ENCODE results near the gene COL5A2.

Gene COL5A2
- 0.34 to 6.4 (median 0.84) reads per million in 17 experiments for total RNA-seq

DNA sequence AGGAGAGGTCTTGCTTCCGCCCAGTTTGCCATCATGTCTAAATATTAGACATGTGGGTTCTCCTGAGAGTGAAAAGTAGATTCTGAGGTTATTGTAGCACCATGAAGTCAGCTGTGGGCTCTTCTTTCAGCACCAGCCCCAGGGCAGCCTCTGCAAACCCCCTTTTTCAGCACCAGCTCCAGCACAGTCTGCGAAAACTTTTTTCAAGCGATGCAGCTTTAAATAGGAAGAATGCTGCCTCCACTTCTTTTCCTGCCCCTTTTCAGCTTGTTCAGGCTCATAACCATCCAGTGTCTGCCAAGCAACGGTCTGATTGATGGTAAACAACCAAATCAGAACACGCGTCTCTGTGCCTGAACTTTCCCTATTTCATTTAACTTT lies at the start of gene COL5A2:
TSS of gene COL5A2 (minus strand) at position 192 of the 381 bp plus-strand sequence. CDS start at position 35, 157 bp downstream.
- DNase-seq: no peak

DNA sequence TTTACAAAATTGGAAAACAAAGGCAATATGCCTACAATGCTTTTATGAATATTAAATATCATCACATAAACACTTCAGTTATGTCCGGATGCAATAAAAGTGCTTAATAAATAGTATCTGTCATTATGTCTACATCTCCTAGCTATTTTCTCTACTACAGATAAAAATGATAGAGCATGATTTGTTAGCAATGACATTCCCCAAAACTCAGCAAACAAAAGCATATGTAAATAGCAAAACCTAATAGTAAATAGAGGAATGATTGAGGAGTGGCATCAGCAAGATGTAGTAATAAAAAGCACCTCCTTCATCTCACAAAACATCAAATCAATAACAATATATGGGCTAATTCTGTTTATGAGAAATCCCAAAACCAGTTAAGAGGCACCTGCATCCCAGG lies 46.5 kb upstream of the COL5A2 start:
- no peak for DNase-seq

DNA sequence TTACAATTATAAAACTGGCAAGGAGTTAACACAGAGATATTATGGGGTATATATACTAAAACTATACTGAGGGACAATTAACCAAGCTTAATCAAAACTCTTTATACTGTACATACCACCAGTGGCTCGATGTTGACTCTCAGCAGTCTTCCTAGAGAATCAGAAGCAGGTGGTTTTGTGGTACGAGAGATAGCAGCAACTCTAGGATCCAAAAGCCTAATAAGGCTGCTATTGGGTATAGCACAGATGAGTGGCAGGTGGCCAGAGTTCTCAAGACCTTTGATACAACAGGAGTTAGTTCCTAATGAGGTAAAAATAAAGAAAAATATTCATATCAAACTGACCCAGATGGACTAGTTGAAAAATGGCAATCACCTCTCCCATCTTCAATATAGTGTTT lies 45.5 kb upstream of the COL5A2 start:
- DNase-seq: no peak

DNA sequence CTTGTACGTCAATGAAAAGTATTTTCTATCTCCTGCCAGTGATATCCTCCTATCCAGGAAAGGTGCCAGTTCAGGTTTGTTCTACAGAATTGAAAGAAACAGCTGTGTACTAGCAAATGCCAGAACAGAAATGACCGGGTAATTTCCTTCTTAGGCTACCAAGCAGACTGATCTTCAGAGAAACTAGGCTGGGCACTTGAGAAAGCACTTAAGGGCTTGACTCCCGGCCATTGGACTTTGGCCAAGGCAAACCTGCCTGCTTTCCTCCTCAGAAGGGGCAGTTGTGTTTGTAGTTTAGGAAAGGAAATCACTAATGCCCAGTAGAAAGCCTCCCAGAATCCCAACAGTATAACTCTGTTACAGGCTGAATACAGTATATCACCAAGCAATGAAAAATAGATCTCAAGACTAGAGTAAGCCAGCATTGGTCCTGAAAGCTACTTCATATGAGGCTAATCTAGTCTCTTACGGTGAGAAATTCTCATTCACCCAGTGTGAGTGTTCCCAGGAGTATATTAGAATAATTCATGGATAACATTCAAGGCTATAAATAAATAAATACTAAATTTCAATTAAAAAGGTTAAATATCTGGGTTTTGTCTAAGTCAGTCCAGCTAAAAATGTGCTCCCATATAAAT lies 43.0 kb upstream of the COL5A2 start:
- DNase-seq: no peak

DNA sequence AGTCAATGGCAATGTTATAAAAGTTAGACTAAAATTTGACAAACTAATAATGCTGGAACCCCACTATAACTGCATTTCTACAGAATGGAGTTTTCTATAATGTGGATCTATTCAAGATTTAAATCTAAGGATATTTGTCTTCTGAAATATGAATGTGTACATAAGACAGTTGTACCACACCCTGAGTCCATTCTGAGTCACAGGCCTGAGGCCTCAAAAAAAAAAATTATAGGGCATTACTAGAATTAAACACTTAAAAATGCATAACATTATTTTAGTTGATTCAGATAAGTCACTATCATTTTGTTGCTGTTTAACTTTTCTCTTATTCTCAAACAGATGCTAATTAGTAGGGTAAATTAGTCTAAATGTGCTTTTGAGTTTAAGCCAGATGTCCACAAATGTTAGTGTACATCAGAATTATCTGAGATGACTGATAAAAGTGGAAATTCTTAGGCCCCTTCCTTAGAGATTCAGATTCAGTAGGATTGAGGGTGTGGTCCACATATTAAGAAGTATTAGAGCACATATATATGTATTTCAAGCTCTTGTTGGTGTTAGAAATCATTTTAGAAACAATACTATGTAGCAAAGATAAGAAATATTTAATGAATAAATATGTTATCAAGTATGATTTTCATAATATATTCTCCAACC lies 42.4 kb upstream of the COL5A2 start:
- no peak for DNase-seq

DNA sequence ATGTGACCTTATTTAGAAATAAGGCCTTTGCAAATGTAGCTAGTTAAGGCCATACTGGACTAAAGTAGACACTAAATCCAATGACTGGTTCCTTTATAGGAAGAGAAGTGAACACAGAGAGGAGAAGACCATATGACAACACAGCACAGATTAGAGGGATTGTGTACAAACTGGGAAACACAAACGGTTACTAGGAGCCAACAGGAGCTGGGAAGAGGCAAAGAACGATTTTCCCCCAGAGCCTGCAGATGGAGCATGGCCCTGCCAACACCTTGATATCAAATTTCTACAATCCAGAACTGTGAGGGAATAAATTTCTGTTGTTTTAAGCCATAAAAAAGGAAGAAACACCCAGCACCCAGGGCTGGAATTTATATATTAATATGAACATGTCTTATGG lies 38.7 kb upstream of the COL5A2 start:
- DNase-seq: no peak

DNA sequence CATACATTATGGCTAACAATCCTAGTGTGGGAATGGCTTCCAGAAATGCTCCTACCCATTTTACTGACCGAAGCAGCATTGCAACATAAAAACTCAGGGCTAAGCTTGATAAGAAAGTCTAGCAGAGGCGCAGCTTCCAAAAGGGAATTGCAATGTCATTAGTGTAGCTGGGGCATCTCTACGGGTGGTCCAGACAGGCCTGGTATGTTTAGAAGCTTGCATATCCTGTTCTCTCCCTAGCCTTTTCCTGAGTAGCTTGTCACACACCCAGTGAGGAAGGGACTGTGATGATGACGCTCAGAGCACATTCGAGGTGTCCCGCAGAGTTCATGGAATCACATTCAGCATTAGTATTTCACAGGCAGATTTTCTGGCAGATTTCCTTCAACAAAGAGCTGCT lies 38.0 kb upstream of the COL5A2 start:
- DNase-seq: no peak

DNA sequence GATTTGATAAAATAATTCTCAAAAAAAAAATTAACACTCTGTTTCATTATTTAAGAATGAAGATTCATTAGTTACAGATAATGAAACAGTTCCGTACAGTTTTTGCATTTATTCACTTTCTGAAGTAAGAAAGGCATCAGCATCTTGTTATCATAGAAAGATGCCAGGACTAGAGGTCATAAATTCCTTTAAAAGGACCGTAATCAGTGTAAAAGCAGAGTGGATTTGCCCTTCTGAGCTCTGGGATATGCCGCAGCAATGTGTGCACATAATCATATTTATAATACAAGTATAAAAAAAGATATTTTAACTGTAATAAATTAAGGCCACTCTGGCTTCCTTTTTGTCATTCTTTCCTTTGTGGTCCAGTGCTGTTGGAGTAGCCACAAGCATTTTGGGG lies 37.5 kb upstream of the COL5A2 start:
- no peak for DNase-seq

DNA sequence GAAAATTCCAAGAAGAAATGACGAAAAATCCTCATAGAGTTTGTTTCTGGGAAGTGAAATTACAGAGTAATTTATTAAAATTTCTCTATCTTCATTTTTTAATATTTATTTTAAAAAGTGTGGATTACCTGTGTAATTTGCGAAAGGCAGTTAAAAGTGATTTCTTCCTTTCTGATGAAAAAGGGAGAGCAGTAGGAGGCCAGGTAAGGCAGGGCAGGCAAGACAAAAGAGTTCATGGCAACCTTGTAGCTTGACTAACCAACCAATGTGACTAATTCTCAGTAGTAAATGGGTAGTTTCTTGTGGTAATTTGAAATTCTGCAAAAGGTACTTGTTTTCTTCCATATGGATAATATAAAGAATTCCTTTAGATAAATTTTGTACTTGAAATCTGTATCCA lies 34.9 kb upstream of the COL5A2 start:
- DNase-seq: no peak

DNA sequence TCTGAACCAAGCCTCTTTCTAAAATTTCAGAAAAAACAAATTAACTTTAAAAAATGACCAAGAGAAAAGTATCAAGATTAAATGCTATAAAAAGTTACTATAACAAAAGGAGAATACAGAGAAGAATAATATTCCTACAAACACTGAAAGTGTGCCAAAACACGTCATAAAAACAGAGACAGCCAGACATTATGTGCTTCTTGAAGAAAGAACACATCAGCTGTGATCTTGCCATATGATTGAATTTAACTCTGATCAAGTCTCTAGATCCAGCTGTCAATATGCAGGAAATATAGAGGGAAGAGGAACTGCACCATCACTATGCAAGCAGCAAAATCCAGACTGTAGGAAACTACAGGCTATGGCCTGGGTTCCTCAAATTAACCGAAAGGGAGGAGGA lies 33.7 kb upstream of the COL5A2 start:
- no peak for DNase-seq

DNA sequence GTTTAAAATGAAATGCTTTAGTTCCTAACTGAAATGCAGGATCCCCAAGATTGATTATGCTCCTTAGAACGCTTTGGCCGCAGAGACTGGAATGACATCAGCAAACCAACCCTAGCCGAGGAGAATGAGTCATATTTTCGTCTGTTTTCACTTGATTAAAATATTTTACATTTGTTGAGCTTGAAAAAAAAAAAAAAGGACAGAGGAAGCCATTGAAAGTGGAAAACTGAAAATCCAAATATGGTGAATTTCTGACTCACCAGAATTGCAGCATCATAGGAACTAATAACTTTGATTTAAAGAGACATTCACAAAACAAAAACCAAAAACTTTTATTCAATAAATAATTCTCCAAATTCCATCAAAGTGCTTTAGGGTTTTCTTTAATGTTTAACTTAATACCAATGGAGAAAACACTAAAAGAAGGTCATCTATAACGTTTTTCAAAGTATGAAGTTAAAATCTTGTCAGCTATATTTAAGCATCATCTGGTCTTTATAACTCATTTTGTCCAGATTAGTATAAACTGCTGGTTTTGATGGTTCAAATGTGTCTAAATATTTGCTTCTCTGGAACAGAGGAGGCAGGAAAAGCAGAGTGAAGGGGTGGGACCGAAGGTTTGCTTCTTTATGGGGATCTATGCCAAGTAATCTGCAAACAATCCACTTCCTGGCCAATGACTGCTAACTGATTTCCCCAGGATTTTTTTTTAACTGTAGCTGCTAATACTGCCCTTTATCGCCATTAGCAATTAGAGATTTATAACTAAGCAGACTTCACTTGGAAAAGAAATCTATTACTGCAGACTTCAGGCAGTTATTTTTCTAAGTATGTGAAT lies 30.9 kb upstream of the COL5A2 start:
- DNase-seq: no peak

DNA sequence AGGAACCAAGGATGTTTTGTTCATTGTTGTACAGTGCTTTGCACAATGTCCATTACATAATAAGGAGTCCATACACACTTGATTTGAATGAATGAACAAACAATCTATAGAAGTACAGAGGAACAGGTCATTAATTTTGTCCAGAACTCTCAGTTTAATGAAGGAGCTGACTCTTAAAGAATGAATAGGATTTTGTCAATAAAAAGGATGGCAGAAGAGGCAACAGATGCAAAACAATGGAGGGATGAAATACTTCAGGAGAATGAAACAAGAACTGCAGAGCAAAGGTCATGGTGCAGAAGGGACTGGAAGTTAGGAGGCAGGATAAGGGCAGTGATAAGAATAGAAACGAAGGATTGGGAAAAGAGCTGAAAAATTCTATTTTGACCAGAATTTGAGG lies 28.7 kb upstream of the COL5A2 start:
- DNase-seq: no peak

DNA sequence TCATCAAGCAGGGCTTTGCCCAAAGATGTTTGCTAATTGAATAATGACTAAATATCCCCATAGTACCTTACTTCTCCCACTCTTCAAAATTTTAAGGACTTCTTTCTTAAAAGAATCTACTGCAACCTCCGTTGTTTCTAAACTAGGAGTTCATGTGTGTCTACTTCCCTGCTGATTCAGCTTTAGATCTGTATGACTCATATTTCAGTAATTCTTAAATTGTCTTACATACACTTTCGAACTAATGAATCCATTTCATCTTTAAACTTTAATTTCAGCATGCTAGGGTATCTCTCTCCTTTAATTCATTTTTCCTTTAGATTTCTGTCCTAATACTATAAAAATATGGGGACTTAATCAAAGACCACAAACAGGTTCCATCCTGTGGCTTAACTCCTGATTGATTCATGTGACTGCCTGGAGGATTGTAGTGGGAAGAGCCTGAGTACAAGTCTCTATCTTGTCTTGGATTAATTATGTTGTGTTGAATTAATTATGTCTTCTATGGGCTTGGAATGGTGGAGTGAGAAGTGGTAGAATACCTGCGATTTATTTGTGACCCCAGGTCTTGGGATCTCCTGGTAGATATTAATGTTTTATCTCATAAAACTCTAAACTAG lies 24.9 kb upstream of the COL5A2 start:
- no peak for DNase-seq

DNA sequence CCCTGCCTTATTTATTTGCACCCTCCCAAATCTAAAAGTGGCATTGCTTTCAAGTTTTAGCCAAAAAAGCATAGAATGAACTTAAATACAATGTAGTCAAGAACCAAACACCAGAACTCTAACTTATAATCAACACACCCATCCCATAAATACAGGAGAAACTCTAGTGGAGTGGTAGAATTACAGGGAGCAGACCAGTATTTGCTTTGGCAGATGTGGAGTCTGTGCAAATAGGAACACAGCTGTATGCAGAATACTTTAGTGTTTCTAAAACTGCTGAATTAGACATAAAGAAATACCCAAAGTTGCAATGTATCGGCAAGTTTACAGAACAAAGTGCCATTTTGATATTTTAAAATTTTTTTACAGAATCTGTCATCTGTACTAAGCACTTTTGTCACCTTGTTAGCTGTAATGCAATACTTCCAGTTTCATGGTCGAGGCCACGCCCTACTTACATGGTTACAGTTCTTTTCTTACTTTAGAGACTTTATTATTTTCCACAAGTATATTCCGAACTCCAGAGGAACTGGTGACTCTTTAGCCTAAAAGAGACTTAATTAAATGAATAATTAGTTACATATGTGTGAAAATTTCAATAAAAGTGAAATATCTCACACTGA lies 23.7 kb upstream of the COL5A2 start:
- DNase-seq: no peak

DNA sequence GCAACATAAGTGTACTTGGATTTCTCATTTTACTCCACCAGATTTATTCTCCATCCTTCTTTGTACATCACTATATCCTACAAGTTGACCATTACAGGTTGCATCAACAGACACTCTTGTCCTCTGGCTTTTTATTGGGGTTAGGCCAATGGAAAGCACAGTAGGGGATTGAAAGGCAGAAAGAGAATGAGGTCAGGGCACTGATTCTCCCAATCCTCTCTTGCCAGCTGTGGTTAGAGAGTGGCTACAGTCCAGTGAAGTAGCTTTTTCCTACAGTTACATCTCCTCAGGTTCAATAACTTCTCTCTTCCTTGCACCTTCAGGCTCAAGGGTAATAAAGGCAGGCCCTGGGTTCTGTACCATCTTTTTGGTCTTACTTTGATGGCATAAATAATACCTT lies 20.2 kb upstream of the COL5A2 start:
- DNase-seq: no peak

DNA sequence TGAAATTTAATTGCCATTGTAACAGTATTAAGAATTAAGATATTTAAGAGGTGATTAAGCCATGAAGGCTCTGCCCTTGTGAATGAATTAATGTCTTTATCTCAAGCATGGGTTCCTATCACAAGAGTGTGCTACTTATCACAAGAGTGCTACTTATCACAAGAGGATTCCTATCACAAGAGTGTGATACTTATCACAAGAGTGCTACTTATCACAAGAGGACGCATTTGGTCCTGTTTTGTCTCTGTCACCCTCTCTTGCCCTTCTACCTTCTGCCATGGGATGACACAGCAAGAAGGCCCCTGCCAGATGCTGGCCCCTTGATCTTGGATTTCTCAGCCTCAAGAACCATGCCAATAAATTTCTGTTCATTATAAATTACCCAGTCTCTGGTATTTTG lies 13.2 kb upstream of the COL5A2 start:
- DNase-seq: no peak

DNA sequence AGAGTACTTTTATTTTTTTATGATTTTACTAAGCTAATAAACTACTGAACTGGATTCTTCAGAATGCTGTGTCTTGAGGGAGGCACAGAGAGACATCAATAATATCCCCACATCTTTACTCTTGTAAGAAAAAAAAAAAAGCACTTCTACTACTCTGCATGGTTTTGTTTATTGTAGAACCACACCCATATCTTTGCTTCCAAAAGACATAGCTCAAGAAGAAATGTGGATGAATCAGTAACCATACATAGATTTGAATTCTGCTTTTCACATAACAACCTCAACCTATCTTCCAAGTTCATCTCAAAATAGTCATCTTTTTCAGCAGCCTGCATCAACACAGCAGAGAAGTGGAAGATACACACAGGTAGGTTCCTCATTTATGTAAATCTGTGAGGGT lies 12.2 kb upstream of the COL5A2 start:
- DNase-seq: no peak

DNA sequence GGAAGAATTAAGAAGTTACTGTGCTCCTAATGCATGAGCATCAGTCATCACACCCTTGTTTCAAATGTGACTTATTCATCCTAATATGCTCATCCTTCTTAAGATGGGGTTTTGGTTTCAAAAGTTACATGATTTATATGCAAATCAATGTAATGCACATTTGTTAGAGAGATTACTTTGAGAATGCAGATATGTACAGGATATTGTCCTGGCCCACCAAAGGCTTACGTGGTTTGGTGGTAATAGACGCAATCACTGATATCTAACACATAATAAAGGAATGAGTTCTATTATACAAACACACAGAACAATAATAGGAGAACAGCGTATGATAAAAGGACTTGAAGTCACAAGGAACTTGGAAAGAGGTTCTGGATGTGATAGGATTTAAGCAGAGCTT lies 11.1 kb upstream of the COL5A2 start:
- DNase-seq: no peak

DNA sequence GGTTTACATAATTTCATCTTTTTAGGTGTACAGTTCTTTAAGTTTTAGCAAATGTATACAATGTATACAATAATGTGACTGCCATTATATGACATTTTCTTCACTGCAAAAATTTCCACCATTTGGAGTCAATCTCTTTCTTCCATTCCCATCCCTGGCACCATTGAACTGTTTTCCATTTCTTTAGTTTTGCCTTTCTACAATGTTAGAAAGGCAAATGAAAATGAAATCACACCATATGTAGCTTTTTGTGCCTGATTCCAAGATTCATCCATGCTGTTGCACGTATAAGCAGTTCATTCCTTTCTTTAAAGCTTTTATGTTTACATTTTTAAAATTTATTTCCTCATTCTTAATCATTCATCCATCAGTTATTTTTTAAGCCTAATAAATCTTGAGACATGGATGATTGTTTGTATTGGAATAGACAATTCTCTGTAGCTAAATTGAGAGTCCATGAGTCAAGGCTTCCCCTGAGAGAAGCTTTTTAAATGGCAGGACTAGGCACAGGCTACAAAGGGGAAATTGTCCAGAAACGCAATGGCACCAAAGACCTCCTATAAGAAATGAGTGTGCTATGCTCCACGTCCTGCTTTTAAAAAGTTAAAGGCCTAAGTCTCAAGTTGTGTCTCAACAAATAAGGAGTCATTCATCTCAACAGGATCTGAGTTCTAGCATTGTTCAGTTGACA lies 8.7 kb upstream of the COL5A2 start:
- no peak for DNase-seq

DNA sequence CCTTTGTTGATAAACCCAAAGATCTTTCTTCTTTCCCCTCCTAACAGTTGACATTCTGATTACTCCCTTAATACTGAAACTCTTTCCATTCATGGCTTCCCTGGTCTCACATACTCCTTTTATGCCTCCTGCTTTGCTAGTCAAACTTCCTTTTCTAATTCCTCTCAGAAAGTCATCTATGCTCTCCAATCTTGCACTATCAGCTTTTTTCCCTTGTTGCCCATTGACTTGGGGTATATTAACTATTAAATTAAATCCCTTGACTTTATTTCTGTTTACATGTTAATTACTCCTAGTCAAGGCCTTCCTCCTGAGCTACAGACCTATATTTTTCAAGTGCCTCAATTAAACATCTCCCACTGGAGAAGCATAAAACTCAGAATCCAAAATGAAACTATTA lies 3.6 kb upstream of the COL5A2 start:
- no peak for DNase-seq

DNA sequence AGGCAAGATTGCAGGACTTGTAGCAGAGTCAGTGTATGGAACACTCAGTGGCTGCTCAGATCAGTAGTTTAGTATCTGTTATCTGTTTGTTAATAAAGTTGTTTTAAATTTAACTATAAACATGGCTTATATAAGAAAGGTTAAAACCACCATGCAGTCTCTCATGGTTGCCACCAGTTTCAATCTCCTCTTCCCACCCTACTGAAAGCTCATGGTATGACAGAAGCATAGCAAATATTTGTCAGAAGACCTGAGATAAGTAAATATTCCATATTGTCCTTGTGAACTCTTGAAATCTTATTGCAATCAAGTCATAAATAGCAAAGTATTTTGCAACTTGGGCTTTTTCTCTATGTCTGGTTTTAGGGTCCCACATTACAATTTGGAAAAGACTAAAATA lies 2.1 kb upstream of the COL5A2 start:
- no peak for DNase-seq
